Thyroid gland (tissue), 4 donors: ENCODE results near the gene CEACAM1.

Experiments
- CTCF ChIP-seq, 6 experiments: fragments of 200-600 bp in 3 of 6; fragments of 450-650 bp in 3 of 6; sonication (generic) in 3 of 6; IDR thresholded peaks; one replicate each; pipeline ENCODE4 v1.5.1; 2016 to 2019; ENCODE audit warnings: antibody characterized with exemption in 6 of 6, mild to moderate bottlenecking in 2 of 6, inconsistent platforms in 1 of 6, moderate library complexity in 1 of 6
- POLR2A ChIP-seq, 2 donors: fragments of 450-650 bp; IDR thresholded peaks; one replicate each; pipeline ENCODE4 v1.6.1; 2017; ENCODE audit warnings: antibody characterized with exemption in 2 of 2, mild to moderate bottlenecking in 2 of 2, moderate library complexity in 1 of 2

GRCh38 chr19:42524943-42525342, 3.3 kb downstream of the CEACAM1 start:
- TF ChIP-seq CTCF (IDR thresholded peaks at IDR 0.05) (no peak), POLR2A (IDR thresholded peaks at IDR 0.05) (no peak)
